K562 (cell line): ENCODE results near the gene PRM2. TPM values are rescaled to one million over a fixed set of nuclear protein-coding genes. Genes with fewer than 3 reads are reported as not detected.
A peak's percentile ranks its signal among the peaks of the same experiment; 100 is the strongest.

Experiments used
- ATAC-seq: fragments of 200-7000 bp; cut with Tn5 transposase; 3 replicates; pipeline ENCODE4 v1.9.1; 2020; ENCODE audit warnings: moderate library complexity
- BruUV-seq: library from RNA; stranded (reverse); fragments of 400-500 nt; replicated peaks from 2 replicates; lab custom pipeline; 2021; lab: Mats Ljungman, UMichigan
- CTCF ChIA-PET: fragments of 300-600 bp; formaldehyde crosslinking; extraction: SDS; loops from one replicate; lab custom pipeline; 2021; ENCODE audit warnings: low intra/inter-chr PET ratio; lab: Yijun Ruan, JAX
- POLR2A ChIA-PET: fragments of 300-600, 350-650 bp; sonication (Branson Sonifier 250); formaldehyde crosslinking; extraction: SDS; loops from one replicate; lab custom pipeline; 2021; ENCODE audit warnings: antibody characterized with exemption, inconsistent platforms; lab: Yijun Ruan, JAX
- DNase-seq, 4 experiments: peaks; one replicate each; pipeline versions ENCODE4 v3.0.0 to v3.0.0-alpha.2; 2011 to 2018; ENCODE audit warnings: low spot score in 3 of 4, mixed read lengths in 3 of 4; ENCODE audit errors: extremely low read depth in 1 of 4
- FAIRE-seq: peaks from 2 replicates; lab custom pipeline; 2011; peaks lifted over from hg19 to GRCh38; lab: Jason Lieb, UNC
- H2AFZ ChIP-seq: 2 replicates; pipeline ENCODE4 v1.6.0; 2011; ENCODE audit warnings: low read depth, low read length, control low read depth, inconsistent platforms
- H3K27ac ChIP-seq: fragments of 200-600 bp; 3 replicates; pipeline ENCODE4 v1.8.0; 2011; ENCODE audit warnings: low read depth, mild to moderate bottlenecking, control low read depth, inconsistent platforms, low read length, moderate library complexity, mixed read lengths; ENCODE audit errors: extremely low read depth
- H3K27me3 ChIP-seq, 2 experiments: fragments of 300-600 bp in 1 of 2; 2 replicates in 1 of 2; 3 replicates in 1 of 2; pipeline versions ENCODE4 v1.6.0 to v1.8.0; 2011; ENCODE audit warnings: inconsistent platforms in 2 of 2, low read length in 2 of 2, mild to moderate bottlenecking in 1 of 2, mixed read lengths in 1 of 2, moderate library complexity in 1 of 2; ENCODE audit not compliant: control insufficient read depth in 2 of 2, insufficient read depth in 2 of 2
- H3K36me3 ChIP-seq: fragments of 300-600 bp; 3 replicates; pipeline ENCODE4 v1.8.0; 2011; ENCODE audit warnings: mild to moderate bottlenecking, low read length, inconsistent platforms; ENCODE audit not compliant: control insufficient read depth, insufficient read depth
- H3K4me1 ChIP-seq, 2 experiments: fragments of 200-600 bp in 1 of 2; replicated peaks in 1 of 2; 2 replicates in 1 of 2; 3 replicates in 1 of 2; pipeline versions ENCODE4 v1.5.1 to v1.8.0; 2011; ENCODE audit warnings: inconsistent platforms in 2 of 2, low read length in 2 of 2, mild to moderate bottlenecking in 1 of 2, mixed read lengths in 1 of 2, moderate library complexity in 1 of 2; ENCODE audit not compliant: control insufficient read depth in 2 of 2, insufficient read depth in 2 of 2
- H3K4me2 ChIP-seq: 2 replicates; pipeline ENCODE4 v1.6.1; 2011; ENCODE audit warnings: low read length, control low read depth, inconsistent platforms, mixed read lengths; ENCODE audit not compliant: insufficient read depth
- H3K4me3 ChIP-seq: fragments of 200-600 bp; sonication (generic), shearing (Covaris generic); 2 replicates; pipeline ENCODE4 v1.5.1; 2016; ENCODE audit warnings: control low read depth, inconsistent platforms
- H3K79me2 ChIP-seq: fragments of 200-600 bp; 3 replicates; pipeline ENCODE4 v1.8.0; 2011; ENCODE audit warnings: low read length, inconsistent platforms; ENCODE audit not compliant: control insufficient read depth, insufficient read depth
- H3K9ac ChIP-seq, 2 experiments: 2 replicates each; pipeline versions ENCODE4 v1.6.0 to v1.6.1; 2011; ENCODE audit warnings: low read depth in 2 of 2, low read length in 2 of 2, control low read depth in 1 of 2, inconsistent platforms in 1 of 2, mild to moderate bottlenecking in 1 of 2, mixed read lengths in 1 of 2; ENCODE audit not compliant: insufficient read depth in 1 of 2
- H3K9me1 ChIP-seq: one replicate; pipeline ENCODE4 v1.6.0; 2011; ENCODE audit warnings: inconsistent platforms, mild to moderate bottlenecking, low read length, moderate library complexity; ENCODE audit not compliant: control insufficient read depth, insufficient read depth
- H3K9me3 ChIP-seq: replicated peaks from 2 replicates; pipeline ENCODE4 v1.5.1; 2011; ENCODE audit warnings: low read depth, low read length, inconsistent platforms; ENCODE audit not compliant: control insufficient read depth, insufficient read depth
- H4K20me1 ChIP-seq: replicated peaks from 2 replicates; pipeline ENCODE4 v1.6.1; 2011; ENCODE audit warnings: low read length, inconsistent platforms, mixed read lengths; ENCODE audit not compliant: control insufficient read depth, insufficient read depth
- FOXJ2 ChIP-seq: fragments of 200-800 bp; sonication (Bioruptor generic); IDR thresholded peaks from 2 replicates; pipeline ENCODE4 v1.6.1; 2016; ENCODE audit warnings: missing genetic modification characterization, missing compliant biosample characterization
- GATAD2A ChIP-seq: fragments of 450-650 bp; IDR thresholded peaks from 2 replicates; pipeline ENCODE4 v1.6.1; 2017
- KDM1A ChIP-seq, 2 experiments: fragments of 450-650 bp; IDR thresholded peaks; 2 replicates each; pipeline ENCODE4 v1.6.1; 2016; ENCODE audit warnings: mild to moderate bottlenecking in 2 of 2
- STAG1 ChIP-seq: sonication (generic); formaldehyde crosslinking; IDR thresholded peaks from 2 replicates; pipeline ENCODE4 v1.5.0; 2020; ENCODE audit warnings: missing genetic modification reagents, borderline replicate concordance
- THRB ChIP-seq: fragments of 450-650 bp; formaldehyde crosslinking; conservative IDR thresholded peaks from 2 replicates; pipeline ENCODE4 v1.4.0; 2022; ENCODE audit warnings: mild to moderate bottlenecking, missing genetic modification characterization
- ZC3H8 ChIP-seq: fragments of 450-650 bp; IDR thresholded peaks from 2 replicates; pipeline ENCODE4 v1.6.1; 2017
- WGBS: fragments of 100-300 bp; shearing (Covaris generic); methylation state at CpG from one replicate; pipeline ENCODE4 v1.1.6; 2016; ENCODE audit warnings: low coverage, mixed read lengths; ENCODE audit not compliant: insufficient coverage; ENCODE audit errors: missing lambda C conversion rate; 5-methylcytosine and 5-hydroxymethylcytosine counted together
- in situ Hi-C: fragments of 300-500 bp; cut with MboI; formaldehyde crosslinking; loops from 4 replicates; pipeline ENCODE4 v1.15.0; 2018; ENCODE audit warnings: inconsistent platforms, mixed read lengths
- intact Hi-C: fragments of 100-400 bp; cut with micrococcal nuclease; formaldehyde crosslinking; loops from 2 replicates; pipeline ENCODE4 v1.14.2; 2022
- polyA plus RNA-seq, 8 experiments: library from polyadenylated mRNA; depleted of rRNA in 4 of 8; stranded (reverse) in 5 of 8; unstranded in 3 of 8; fragments of >200 nt; fragmentation: Nextera tagmentation in 2 of 8; fragmentation: Illumina TruSeq in 1 of 8; extraction: Ambion mirVana in 2 of 8; extraction: Trizol in 1 of 8; gene quantifications; 2 replicates each; pipeline versions ENCODE4 v1.2.1 to v1.2.3, GENCODE V29; 2011 to 2014; ENCODE audit warnings: inconsistent platforms in 1 of 8, missing spikeins in 1 of 8
- total RNA-seq, 7 experiments: library from RNA; depleted of rRNA in 6 of 7; stranded (reverse); fragments of >200 nt in 6 of 7; fragmentation: Illumina TruSeq in 2 of 7; extraction: Trizol in 2 of 7; gene quantifications; 2 replicates each; pipeline versions ENCODE4 v1.2.1 to v1.2.3, GENCODE V29; 2011 to 2021; ENCODE audit warnings: low replicate concordance in 1 of 7
- TF ChIP-seq, protein P1 (sequence below): fragments of 450-650 bp; formaldehyde crosslinking; IDR thresholded peaks from 2 replicates; pipeline ENCODE4 v1.4.0; 2022; ENCODE audit warnings: missing genetic modification characterization

PRM2 gene
- total and polyA plus RNA-seq, 9 of the 15 experiments (the other 6 are each of a cell fraction or from before 2014, with no cell fraction given): not detected

GRCh38 chr16:11242658-11243057 lies 33.6 kb downstream of the PRM2 start:
- ChIA-PET CTCF (no interaction called here), POLR2A (interaction anchor here (2.5 kb wide), 1 partner anchor 9 kb away, joined by 9 read pairs; no protein-coding TSS in a partner anchor)
- H3K36me3 ChIP-seq: no peaks in the 10 kb centered on the region
- WGBS: 49% methylated on average over 12 of the region's 12 CpGs
- FAIRE-seq (no peak), DNase-seq (no peak), ATAC-seq (no peak)
- intact Hi-C loops: no loop called here
- H2AFZ ChIP-seq: peak overlapping the region; percentile 17; the same call in 1 of the 2 replicates
- TSS peak; percentile 17 for BruUV-seq
- H3K9me3 ChIP-seq: no peaks in the 10 kb centered on the region
- H4K20me1 ChIP-seq: no peaks in the 10 kb centered on the region; the same call in 1 of the 2 replicates
- no peak overlapping the region for H3K27ac ChIP-seq
- no peaks in the 10 kb centered on the region for H3K27me3 ChIP-seq
- peaks cover 33 to 34% of the 10 kb centered on the region in 2 experiments for H3K4me1 ChIP-seq
- H3K4me2 ChIP-seq: no peak overlapping the region
- no peak overlapping the region; a peak in 1 of 4 replicates for H3K9ac ChIP-seq
- in situ Hi-C loops: no loop called here
- H3K9me1 ChIP-seq: no peaks in the 10 kb centered on the region
- H3K4me3 ChIP-seq: no peak overlapping the region
- peaks cover 14% of the 10 kb centered on the region; the same call in 2 of the 3 replicates for H3K79me2 ChIP-seq
- TF ChIP-seq KDM1A (IDR thresholded peaks at IDR 0.05) (0 out of 4 replicates have a peak, but pooled peaks of 1 of the 2 experiments have one; percentile 40), ZC3H8 (no peak), STAG1 (CRISPR knock-in tag) (no peak)
- TF ChIP-seq, all 486 proteins: peak for 1

GRCh38 chr16:11241480-11242204 lies 34.6 kb downstream of the PRM2 start:
- H2AFZ ChIP-seq: no peak overlapping the region
- H3K9ac ChIP-seq: no peak overlapping the region
- ChIA-PET CTCF (no interaction called here), POLR2A (interaction anchor here (1.5 to 2.5 kb wide), 2 partner anchors 10 to 13 kb away, joined by 9 to 16 read pairs; partner anchors contain the start of gene SOCS1)
- no peak overlapping the region for H3K4me2 ChIP-seq
- no peaks in the 10 kb centered on the region for H3K9me3 ChIP-seq
- H4K20me1 ChIP-seq: no peaks in the 10 kb centered on the region; the same call in 1 of the 2 replicates
- TF ChIP-seq KDM1A (IDR thresholded peaks at IDR 0.05) (peak in 1 of 2 experiments; percentile 14; a peak in 1 of 4 replicates), FOXJ2 (tag) (no peak), GATAD2A (no peak), THRB (CRISPR knock-in tag) (0 out of 2 replicates have a peak, but pooled peaks have one; percentile 22)
- TF ChIP-seq, protein P1, sequence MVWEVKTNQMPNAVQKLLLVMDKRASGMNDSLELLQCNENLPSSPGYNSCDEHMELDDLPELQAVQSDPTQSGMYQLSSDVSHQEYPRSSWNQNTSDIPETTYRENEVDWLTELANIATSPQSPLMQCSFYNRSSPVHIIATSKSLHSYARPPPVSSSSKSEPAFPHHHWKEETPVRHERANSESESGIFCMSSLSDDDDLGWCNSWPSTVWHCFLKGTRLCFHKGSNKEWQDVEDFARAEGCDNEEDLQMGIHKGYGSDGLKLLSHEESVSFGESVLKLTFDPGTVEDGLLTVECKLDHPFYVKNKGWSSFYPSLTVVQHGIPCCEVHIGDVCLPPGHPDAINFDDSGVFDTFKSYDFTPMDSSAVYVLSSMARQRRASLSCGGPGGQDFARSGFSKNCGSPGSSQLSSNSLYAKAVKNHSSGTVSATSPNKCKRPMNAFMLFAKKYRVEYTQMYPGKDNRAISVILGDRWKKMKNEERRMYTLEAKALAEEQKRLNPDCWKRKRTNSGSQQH (CRISPR knock-in tag): peak; percentile 17; the same call in 1 of the 2 replicates
- in situ Hi-C loops (no loop called here), intact Hi-C loops (no loop called here)
- no peaks in the 10 kb centered on the region for H3K27me3 ChIP-seq
- BruUV-seq: no TSS peak
- WGBS: 78% methylated on average over 5 of the region's 5 CpGs
- peaks cover 14% of the 10 kb centered on the region; the same call in 2 of the 3 replicates for H3K79me2 ChIP-seq
- ATAC-seq: no peak
- no peak overlapping the region for H3K27ac ChIP-seq
- DNase-seq: no peak
- no peak for FAIRE-seq
- peaks cover 33 to 34% of the 10 kb centered on the region in 2 experiments for H3K4me1 ChIP-seq
- H3K4me3 ChIP-seq: no peak overlapping the region
- H3K36me3 ChIP-seq: no peaks in the 10 kb centered on the region
- no peaks in the 10 kb centered on the region for H3K9me1 ChIP-seq
